HG02840 (cell line): ENCODE results near the gene PPT2.
"Not testable (repeated sequence)": the region's sequence is repeated elsewhere in the genome, so short reads cannot be mapped to it uniquely, and the experiment has no call there.

ENCODE experiments used
- ATAC-seq: cut with Tn5 transposase; IDR thresholded peaks from one replicate; pipeline ENCODE4 v1.9.1; 2021; ENCODE audit warnings: mild to moderate bottlenecking, moderate library complexity, moderate number of reproducible peaks; ENCODE audit not compliant: unreplicated experiment, low FRiP score

Gene PPT2

DNA sequence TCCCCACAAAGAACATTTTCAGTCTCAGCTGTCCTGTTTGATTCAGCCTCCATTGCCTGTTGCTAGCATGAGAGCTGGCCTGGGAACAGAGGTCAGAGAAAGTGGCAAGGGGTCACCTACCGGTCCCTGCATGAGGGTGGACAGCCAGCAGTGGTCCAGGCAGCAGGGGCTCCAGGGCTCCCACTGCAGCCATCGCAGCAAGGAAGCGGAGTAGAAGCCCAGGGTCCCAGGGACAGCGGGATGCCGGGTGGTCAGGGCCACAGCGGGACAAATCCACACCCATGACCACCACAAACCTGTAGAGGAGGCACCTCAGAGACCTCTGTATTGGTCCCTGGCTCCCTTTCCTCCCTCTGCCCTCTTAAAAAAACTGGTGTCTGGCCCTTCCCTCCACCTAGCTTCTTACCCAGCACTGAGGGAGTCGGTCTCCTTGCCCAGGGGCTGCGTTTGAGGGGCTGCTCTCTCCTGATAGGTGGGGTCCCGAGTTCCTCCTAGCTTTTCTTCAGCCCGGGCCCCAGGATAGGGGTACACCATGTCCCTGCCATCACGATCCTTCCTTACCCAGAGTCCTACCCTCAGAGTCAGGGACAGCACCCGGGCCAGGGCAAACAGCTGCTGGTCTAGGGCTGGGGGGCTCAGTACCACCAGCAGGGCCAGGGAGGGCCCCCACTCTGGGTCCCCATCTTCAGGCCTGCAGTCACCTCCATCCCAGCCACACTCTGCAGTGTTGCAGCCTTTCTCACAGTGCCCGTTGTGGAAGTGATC is 47.0 kb downstream of the PPT2 start:
- no peak for ATAC-seq

- ATAC-seq: no peak
Measured at GRCh38 chr6:32202186-32202585, 48.2 kb downstream of the PPT2 start.

DNA sequence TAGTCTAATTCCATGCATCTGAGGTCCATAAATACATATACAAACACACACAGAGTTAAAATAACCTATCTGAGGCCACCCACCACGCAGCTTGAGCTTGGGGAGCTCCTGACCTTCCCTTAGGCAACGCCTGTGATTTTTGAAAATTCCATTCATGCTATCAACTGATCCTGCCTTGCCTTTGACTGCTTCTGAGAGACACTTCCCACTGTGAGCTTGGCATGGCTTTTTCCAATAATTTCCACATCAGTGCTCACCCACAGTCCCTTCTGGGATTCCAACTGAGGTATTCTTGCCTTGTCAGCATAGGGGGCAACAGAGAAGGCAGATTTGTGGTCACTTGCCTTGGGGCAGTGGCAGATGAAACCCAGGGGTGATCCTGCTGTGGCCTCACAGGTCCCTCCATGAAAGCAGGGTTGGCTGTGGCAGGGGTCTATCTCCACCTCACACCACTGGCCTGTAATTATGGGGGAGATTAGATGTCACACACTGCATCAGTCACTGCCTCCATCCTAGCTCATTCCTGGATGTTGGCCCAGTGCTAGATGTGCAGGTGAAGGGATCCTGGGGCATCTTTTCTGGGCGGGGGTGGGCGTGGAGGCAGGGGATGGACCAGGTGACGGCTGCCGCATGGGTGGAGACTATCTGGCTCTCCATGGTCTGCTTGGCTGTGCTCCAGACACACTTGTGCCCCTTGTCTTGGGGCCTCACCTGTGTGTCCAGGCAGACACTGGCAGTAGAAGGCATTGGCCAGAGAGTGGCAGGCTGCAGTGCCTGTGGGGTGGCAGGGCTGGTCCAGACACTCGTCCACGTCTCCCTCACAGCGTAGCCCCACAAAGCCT is 49.7 kb downstream of the PPT2 start:
- no peak for ATAC-seq

GRCh38 chr6:32204268-32204715 is 50.4 kb downstream of the PPT2 start:
- ATAC-seq: no peak

GRCh38 chr6:32208996-32209395 is 55.1 kb downstream of the PPT2 start:
- ATAC-seq: no peak

DNA sequence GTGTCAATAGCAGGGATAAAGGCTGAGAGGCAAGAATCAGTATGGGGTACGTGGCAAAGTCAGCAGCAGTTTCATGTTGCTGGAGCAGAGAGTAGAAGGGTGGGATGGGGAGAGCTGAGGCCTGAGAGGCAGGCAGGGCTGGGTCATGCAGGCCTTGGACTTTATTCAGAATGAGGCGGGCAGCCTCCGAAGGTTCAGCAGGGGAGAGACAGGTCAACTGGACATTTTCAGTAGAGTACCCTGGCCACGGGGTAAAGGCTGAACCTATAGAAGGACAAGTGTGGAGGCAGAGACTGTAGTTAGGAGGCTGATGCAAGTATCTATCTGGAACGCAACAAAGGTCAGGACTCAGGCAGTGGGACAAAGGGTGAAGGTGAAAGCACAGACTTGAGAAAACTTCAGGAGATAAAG is 56.3 kb downstream of the PPT2 start:
- ATAC-seq: no peak

DNA sequence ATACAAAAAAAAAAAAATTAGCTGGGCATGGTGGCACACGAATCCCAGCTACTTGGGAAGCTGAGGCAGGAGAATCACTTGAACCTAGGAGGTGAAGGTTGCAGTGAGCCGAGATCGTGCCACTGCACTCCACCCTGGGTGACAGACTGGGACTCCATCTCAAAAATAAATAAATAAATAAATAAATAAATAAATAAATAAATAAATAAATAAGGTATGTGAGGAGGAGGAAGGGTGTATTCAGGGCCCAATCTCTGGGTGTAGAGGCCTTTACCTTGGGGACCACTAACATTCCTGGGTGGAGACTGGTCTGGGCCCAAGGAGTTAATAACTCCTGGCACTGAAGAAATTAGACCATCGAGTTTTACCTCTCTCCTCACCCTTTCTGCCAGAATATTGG is 57.5 kb downstream of the PPT2 start:
- not testable (repeated sequence) for ATAC-seq

GRCh38 chr6:32212076-32212760 is 58.3 kb downstream of the PPT2 start:
- no peak for ATAC-seq
